ENCODE results near the gene SFXN2. TPM values are rescaled to one million over a fixed set of nuclear protein-coding genes. Genes with fewer than 3 reads are reported as not detected.

Gene SFXN2
- total and polyA plus RNA-seq, 2 experiments from 2014 or later: 5.7 to 6.2 TPM

- TF ChIP-seq REST (IDR thresholded peaks at IDR 0.05; ENCODE audit: unreplicated experiment) (no peak), ETS1 (IDR thresholded peaks at IDR 0.05) (no peak), CTCF (conservative IDR thresholded peaks at IDR 0.05; ENCODE audit: low read depth in 2 of 2) (no peak), EZH2phosphoT487 (IDR thresholded peaks at IDR 0.05; ENCODE audit: unreplicated experiment) (no peak), JUNB (IDR thresholded peaks at IDR 0.05; ENCODE audit: unreplicated experiment) (no peak), CREB1 (CRISPR knock-in tag; IDR thresholded peaks at IDR 0.05; ENCODE audit: low read depth) (no peak)
Measured at GRCh38 chr10:102679596-102679995, 34.8 kb upstream of the SFXN2 start (continued).

- Histone ChIP-seq H3K79me2 (replicated peaks; ENCODE audit: insufficient read depth) (no peaks in the 10 kb centered on the region), H3K27ac (ENCODE audit: low read depth) (no peak overlapping the region), H3K36me3 (ENCODE audit: insufficient read depth) (no peaks in the 10 kb centered on the region), H3F3A (replicated peaks; ENCODE audit: low read depth) (0 out of 2 replicates have a peak, but pooled peaks cover 7% of the 10 kb centered on the region), H3K4me1 (ENCODE audit: insufficient read depth) (peaks cover 20% of the 10 kb centered on the region), H2AFZ (no peak overlapping the region), H3K9me2 (ENCODE audit: insufficient read depth) (no peaks in the 10 kb centered on the region), H3K4me3 (no peak overlapping the region), H3K27me3 (ENCODE audit: insufficient read depth) (no peaks in the 10 kb centered on the region), H3K4me2 (no peak overlapping the region), H4K20me1 (replicated peaks; ENCODE audit: insufficient read depth) (no peaks in the 10 kb centered on the region; the same call in 1 of the 2 replicates)
- ATAC-seq (no peak), DNase-seq (ENCODE audit: low spot score) (no peak)
- H3K4me1 Mint-ChIP-seq: peaks cover 29% of the 10 kb centered on the region
- peaks cover 30% of the 10 kb centered on the region for H3K36me3 Mint-ChIP-seq (ENCODE audit: low read depth)
- no peak overlapping the region for H3K4me3 Mint-ChIP-seq
- no peaks in the 10 kb centered on the region for H3K9me3 Mint-ChIP-seq
- no peak overlapping the region for H3K27ac Mint-ChIP-seq
- H3K27me3 Mint-ChIP-seq (ENCODE audit: insufficient read depth, low read depth, poor library complexity): peaks cover 8% of the 10 kb centered on the region
- no peak for TF ChIP-seq EZH2phosphoT487 (IDR thresholded peaks at IDR 0.05; ENCODE audit: unreplicated experiment)
- no peak for TF ChIP-seq POLR2AphosphoS5 (IDR thresholded peaks at IDR 0.05; ENCODE audit: low read depth)
- TF ChIP-seq STAT1 (IDR thresholded peaks at IDR 0.05; ENCODE audit: unreplicated experiment): no peak
- no peak for TF ChIP-seq CREB1 (CRISPR knock-in tag; IDR thresholded peaks at IDR 0.05; ENCODE audit: low read depth)
- TF ChIP-seq REST (IDR thresholded peaks at IDR 0.05; ENCODE audit: unreplicated experiment): no peak
- no peak for TF ChIP-seq ZNF331 (CRISPR knock-in tag; IDR thresholded peaks at IDR 0.05; ENCODE audit: low read depth)
- TF ChIP-seq EZH2 (IDR thresholded peaks at IDR 0.05; ENCODE audit: low read depth, unreplicated experiment): no peak
- TF ChIP-seq NANOG (IDR thresholded peaks at IDR 0.05; ENCODE audit: borderline replicate concordance): no peak
- no peak for TF ChIP-seq ZNF114 (CRISPR knock-in tag; IDR thresholded peaks at IDR 0.05)
- TF ChIP-seq ETS1 (IDR thresholded peaks at IDR 0.05): no peak
- no peak for TF ChIP-seq JUNB (IDR thresholded peaks at IDR 0.05; ENCODE audit: unreplicated experiment)
- no peak for TF ChIP-seq CTCF (conservative IDR thresholded peaks at IDR 0.05; ENCODE audit: low read depth in 2 of 2)
Measured at GRCh38 chr10:102681696-102682095, 32.7 kb upstream of the SFXN2 start.

Measured in GM23338 (cell line).